BJ (cell line): ENCODE measurements around the gene GSG1. TPM values are rescaled to one million over a fixed set of nuclear protein-coding genes. Genes with fewer than 3 reads are reported as not detected.

Experiments used
- CTCF ChIA-PET: fragments of 350-600 bp; formaldehyde crosslinking; extraction: SDS; loops from one replicate; lab custom pipeline; 2021; ENCODE audit warnings: antibody characterized with exemption, inconsistent platforms; lab: Yijun Ruan, JAX
- POLR2A ChIA-PET: fragments of 300-600 bp; sonication (Branson Sonifier 250); formaldehyde crosslinking; extraction: SDS; loops from one replicate; lab custom pipeline; 2021; ENCODE audit warnings: antibody characterized with exemption; lab: Charles Lee
- DNase-seq: peaks from one replicate; pipeline ENCODE4 v3.0.0-alpha.2; 2011; ENCODE audit warnings: low read depth
- H3K27me3 ChIP-seq: 2 replicates; pipeline ENCODE4 v1.6.0; 2011; ENCODE audit warnings: low read length; ENCODE audit not compliant: control insufficient read depth, insufficient read depth
- H3K36me3 ChIP-seq: 2 replicates; pipeline ENCODE4 v1.5.1; 2011; ENCODE audit warnings: low read length; ENCODE audit not compliant: control insufficient read depth, insufficient read depth
- H3K4me3 ChIP-seq: 2 replicates; pipeline ENCODE4 v1.5.1; 2011; ENCODE audit warnings: low read depth, mild to moderate bottlenecking, control low read depth, low read length
- polyA plus RNA-seq: library from polyadenylated mRNA; depleted of rRNA; stranded (reverse); fragments of >200 nt; gene quantifications from 2 replicates; pipeline ENCODE4 v1.2.3, GENCODE V29; 2011
- TF ChIP-seq, protein P1 (sequence below): IDR thresholded peaks from 2 replicates; pipeline ENCODE4 v1.5.1; 2011; ENCODE audit warnings: low read depth, mild to moderate bottlenecking, control low read depth, inconsistent platforms, low read length, moderate library complexity; ENCODE audit not compliant: insufficient read depth

Gene GSG1
- polyA plus RNA-seq, 1 experiment = 0.26 TPM

GRCh38 chr12:13046964-13047363 is 56.5 kb downstream of the GSG1 start:
- no peak for DNase-seq
- peaks cover 3% of the 10 kb centered on the region; the same call in 1 of the 2 replicates for H3K27me3 ChIP-seq
- POLR2A ChIA-PET = no interaction called here
- TF ChIP-seq, protein P1, sequence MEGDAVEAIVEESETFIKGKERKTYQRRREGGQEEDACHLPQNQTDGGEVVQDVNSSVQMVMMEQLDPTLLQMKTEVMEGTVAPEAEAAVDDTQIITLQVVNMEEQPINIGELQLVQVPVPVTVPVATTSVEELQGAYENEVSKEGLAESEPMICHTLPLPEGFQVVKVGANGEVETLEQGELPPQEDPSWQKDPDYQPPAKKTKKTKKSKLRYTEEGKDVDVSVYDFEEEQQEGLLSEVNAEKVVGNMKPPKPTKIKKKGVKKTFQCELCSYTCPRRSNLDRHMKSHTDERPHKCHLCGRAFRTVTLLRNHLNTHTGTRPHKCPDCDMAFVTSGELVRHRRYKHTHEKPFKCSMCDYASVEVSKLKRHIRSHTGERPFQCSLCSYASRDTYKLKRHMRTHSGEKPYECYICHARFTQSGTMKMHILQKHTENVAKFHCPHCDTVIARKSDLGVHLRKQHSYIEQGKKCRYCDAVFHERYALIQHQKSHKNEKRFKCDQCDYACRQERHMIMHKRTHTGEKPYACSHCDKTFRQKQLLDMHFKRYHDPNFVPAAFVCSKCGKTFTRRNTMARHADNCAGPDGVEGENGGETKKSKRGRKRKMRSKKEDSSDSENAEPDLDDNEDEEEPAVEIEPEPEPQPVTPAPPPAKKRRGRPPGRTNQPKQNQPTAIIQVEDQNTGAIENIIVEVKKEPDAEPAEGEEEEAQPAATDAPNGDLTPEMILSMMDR = no peak
- CTCF ChIA-PET = interaction anchor here (0.7 kb wide), 1 partner anchor 165 kb away, joined by 3 read pairs; no protein-coding TSS in a partner anchor
- no peaks in the 10 kb centered on the region for H3K36me3 ChIP-seq
- H3K4me3 ChIP-seq = no peak overlapping the region

DNA sequence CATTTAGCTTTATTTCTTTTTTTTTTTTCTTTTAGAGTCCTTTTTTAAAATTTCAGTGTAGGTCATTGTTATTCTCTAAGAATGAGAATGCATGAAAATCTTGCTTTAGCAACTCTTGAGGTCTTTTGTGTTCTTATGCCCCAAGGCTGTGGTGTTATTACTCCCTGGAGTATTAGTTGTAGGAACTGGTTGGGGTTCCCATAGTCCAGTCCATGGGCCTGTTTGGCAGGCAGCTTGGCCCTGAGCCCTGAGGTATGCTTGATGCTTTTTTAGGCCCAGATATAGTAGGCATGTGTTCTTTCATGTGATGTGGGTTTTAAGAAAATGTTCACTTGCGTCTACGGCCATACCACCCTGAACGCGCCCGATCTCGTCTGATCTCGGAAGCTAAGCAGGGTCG is 57.7 kb downstream of the GSG1 start:
- Histone ChIP-seq H3K27me3 (peaks cover 3% of the 10 kb centered on the region; the same call in 1 of the 2 replicates), H3K4me3 (no peak overlapping the region), H3K36me3 (no peaks in the 10 kb centered on the region)
- ChIA-PET POLR2A (interaction anchor here (0.5 kb wide), 1 partner anchor 11 kb away, joined by 16 read pairs; no protein-coding TSS in a partner anchor), CTCF (interaction anchor here (1.1 to 2.3 kb wide), 4 partner anchors 11 to 166 kb away, joined by 4 to 11 read pairs (median 5); no protein-coding TSS in a partner anchor)
- no peak for DNase-seq
- TF ChIP-seq, protein P1 = no peak

DNA sequence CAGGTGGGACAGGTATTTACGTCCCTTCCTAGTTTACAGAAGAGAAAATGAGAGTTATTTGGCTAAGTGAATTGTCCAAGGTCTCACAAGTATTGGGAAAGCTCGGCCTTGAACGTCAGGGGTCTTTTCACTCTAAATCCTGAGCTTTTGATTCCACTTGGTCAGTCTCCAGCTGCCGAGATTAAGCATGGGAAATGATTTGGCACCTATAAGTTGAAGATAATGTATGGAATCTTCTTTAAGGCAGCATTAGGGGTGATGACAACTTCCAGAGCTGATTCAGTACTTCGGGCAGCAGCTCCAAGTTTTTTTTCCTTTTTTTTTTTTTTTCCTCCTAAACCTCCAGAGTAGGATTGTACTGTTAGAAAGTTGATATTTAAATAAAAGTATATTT is 58.6 kb downstream of the GSG1 start:
- no peak for DNase-seq
- H3K27me3 ChIP-seq = peaks cover 3% of the 10 kb centered on the region; the same call in 1 of the 2 replicates
- H3K4me3 ChIP-seq = peak overlapping the region; percentile 99
- ChIA-PET POLR2A (interaction anchor here (0.6 kb wide), 1 partner anchor 173 kb away, joined by 3 read pairs; no protein-coding TSS in a partner anchor), CTCF (interaction anchor here (0.6 to 2.3 kb wide), 5 partner anchors 20 to 167 kb away, joined by 3 to 11 read pairs (median 4); no protein-coding TSS in a partner anchor)
- no peaks in the 10 kb centered on the region for H3K36me3 ChIP-seq
- TF ChIP-seq, protein P1 = no peak

DNA sequence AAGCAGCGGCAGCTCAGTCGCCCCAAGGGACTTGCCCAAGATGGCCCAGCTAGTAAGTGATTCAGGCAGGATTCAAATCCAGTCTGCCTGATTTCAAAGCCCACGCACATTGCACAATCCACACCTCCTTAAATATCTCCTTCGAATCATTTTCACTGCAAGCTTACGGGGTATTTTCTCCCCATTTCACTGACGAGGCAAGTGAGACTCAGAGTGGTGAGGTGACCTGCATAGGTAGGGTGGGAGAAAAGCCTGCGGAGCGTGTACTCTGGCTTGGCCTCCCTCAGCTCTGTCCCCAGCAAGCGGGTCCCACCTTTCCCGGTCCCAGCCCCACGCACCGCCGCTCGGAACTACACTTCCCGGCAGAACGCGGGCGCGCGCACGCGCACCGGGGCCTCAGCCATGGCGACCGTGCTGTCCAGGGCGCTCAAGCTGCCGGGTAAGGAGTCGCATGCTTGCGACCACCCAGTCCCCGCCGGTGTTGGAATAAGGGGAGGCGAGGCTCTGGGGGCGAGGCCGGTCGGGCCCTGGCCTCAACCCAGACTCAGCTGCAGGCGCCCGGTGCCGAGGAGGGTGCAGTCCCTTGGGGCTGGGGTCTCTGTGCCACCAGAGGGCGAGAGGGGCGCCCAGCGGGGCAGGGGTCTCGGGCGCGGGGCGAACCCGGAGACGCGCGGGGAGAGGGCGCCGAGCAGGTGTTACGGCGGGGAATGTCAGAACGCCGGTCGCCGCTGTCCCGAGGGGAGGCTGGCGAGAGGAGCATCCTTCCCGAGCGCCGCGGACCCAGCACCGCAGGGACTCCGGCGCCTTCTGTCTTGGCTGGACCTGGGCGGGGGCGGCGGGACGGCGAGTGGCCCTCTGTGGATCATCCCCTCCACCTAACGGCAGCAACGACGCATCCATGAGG is 59.2 kb downstream of the GSG1 start, which contains the start of gene FAM234B:
FAM234B (plus strand) TSS at position 380 of the 904 bp plus-strand sequence; CDS start at position 403, 23 bp downstream.
- H3K27me3 ChIP-seq = peaks cover 3% of the 10 kb centered on the region; the same call in 1 of the 2 replicates
- no peaks in the 10 kb centered on the region for H3K36me3 ChIP-seq
- POLR2A ChIA-PET = interaction anchor here (0.5 to 0.6 kb wide), 2 partner anchors 152 to 173 kb away, joined by 3 to 5 read pairs; partner anchors contain the start of gene EMP1
- CTCF ChIA-PET = interaction anchor here (0.6 to 2.3 kb wide), 6 partner anchors 10 to 168 kb away, joined by 3 to 11 read pairs (median 4); no protein-coding TSS in a partner anchor
- TF ChIP-seq, protein P1 = peak; percentile 19; the same call in 1 of the 2 replicates
- peak within 1 kb of the TSS; percentile 99 for H3K4me3 ChIP-seq
- no peak for DNase-seq
